LNCaP clone FGC (cell line): ENCODE data around the gene VENTX.

Experiments used
- DNase-seq: peaks from one replicate; pipeline ENCODE4 v3.0.0-alpha.2; 2011; ENCODE audit warnings: low read depth
- H3K4me3 ChIP-seq: 2 replicates; pipeline ENCODE4 v1.5.1; 2011; ENCODE audit warnings: mild to moderate bottlenecking, low read depth, low read length, control low read depth
- CTCF ChIP-seq: IDR thresholded peaks from 2 replicates; pipeline ENCODE4 v1.5.1; 2012; ENCODE audit warnings: mild to moderate bottlenecking; ENCODE audit not compliant: control insufficient read depth, insufficient read depth; ENCODE audit errors: extremely low read depth

The VENTX gene

GRCh38 chr10:133281628-133282372 lies 44.1 kb downstream of the VENTX start:
- TF ChIP-seq CTCF = no peak
- no peak overlapping the region for H3K4me3 ChIP-seq
- no peak for DNase-seq

GRCh38 chr10:133282846-133283390 lies 45.3 kb downstream of the VENTX start:
- TF ChIP-seq CTCF = no peak

GRCh38 chr10:133283931-133284330 lies 46.3 kb downstream of the VENTX start:
- no peak for TF ChIP-seq CTCF
- H3K4me3 ChIP-seq = no peak overlapping the region
- no peak for DNase-seq

More at GRCh38 chr10:133282846-133283390, 45.3 kb downstream of the VENTX start:
- no peak for DNase-seq
- no peak overlapping the region for H3K4me3 ChIP-seq

- TF ChIP-seq CTCF = no peak
- no peak overlapping the region for H3K4me3 ChIP-seq
- no peak for DNase-seq
These were observed 47.6 kb downstream of the VENTX start for GRCh38 chr10:133285217-133285616.

GRCh38 chr10:133286366-133286765 lies 48.7 kb downstream of the VENTX start:
- no peak for DNase-seq
- no peak for TF ChIP-seq CTCF

GRCh38 chr10:133287832-133288500 lies 50.3 kb downstream of the VENTX start:
- no peak overlapping the region for H3K4me3 ChIP-seq
- TF ChIP-seq CTCF = no peak
- no peak for DNase-seq

More at GRCh38 chr10:133286366-133286765, 48.7 kb downstream of the VENTX start:
- no peak overlapping the region for H3K4me3 ChIP-seq
